ENCODE data around the gene ABCA3. TPM values are rescaled to one million over a fixed set of nuclear protein-coding genes. Genes with fewer than 3 reads are reported as not detected.
A peak's percentile ranks its signal among the peaks of the same experiment; 100 is the strongest.

The ABCA3 gene
- total RNA-seq, 6 donors from 2014 or later = 337 to 619 (median 455) TPM

- peak; percentile 99 for ATAC-seq (ENCODE audit: low FRiP score in 2 of 2)
- Histone ChIP-seq H3K27ac (peak within 1 kb of the TSS; percentile 83 to 91 (median 86)), H3K4me3 (peak within 1 kb of the TSS; percentile 67 to 86 (median 71)), H3K4me1 (peaks cover 16 to 22% (median 18%) of the 10 kb centered on the region in 4 donors), H3K27me3 (no peaks in the 10 kb centered on the region), H3K36me3 (peaks cover 26 to 43% (median 39%) of the 10 kb centered on the region in 4 donors), H3K9me3 (no peaks in the 10 kb centered on the region)
- TF ChIP-seq POLR2AphosphoS5 (IDR thresholded peaks at IDR 0.05) = peak; percentile 72 to 85
- TF ChIP-seq CTCF (IDR thresholded peaks at IDR 0.05) = peak; percentile 59 to 96 (median 89)
- TF ChIP-seq POLR2A (IDR thresholded peaks at IDR 0.05) = peak in 3 of 4 donors; percentile 63 to 87 (median 74)
- peak in 1 of 4 donors; percentile 51 for TF ChIP-seq EP300 (IDR thresholded peaks at IDR 0.05)
- DNase-seq = peak; percentile 97 to 98
- 6 to 17% methylated on average over 4 to 17 of the region's 88 CpGs for WGBS, 2 donors
Measured at GRCh38 chr16:2251296-2252111, 89.0 kb downstream of the ABCA3 start, which contains the start of gene ECI1. ECI1 (minus strand) TSS chr16:2251587; CDS start chr16:2251566, 21 bp downstream.

GRCh38 chr16:2250652-2251295 is 89.8 kb downstream of the ABCA3 start:
- Histone ChIP-seq H3K9me3 (no peaks in the 10 kb centered on the region), H3K4me3 (peak overlapping the region; percentile 67 to 86 (median 71)), H3K27ac (peak overlapping the region; percentile 83 to 91 (median 86)), H3K4me1 (peaks cover 16 to 22% (median 18%) of the 10 kb centered on the region in 4 donors), H3K27me3 (no peaks in the 10 kb centered on the region), H3K36me3 (peaks cover 19 to 43% (median 39%) of the 10 kb centered on the region in 4 donors)
- DNase-seq (peak in 1 of 2 donors; percentile 59), ATAC-seq (ENCODE audit: low FRiP score in 2 of 2) (no peak)
- no peak for TF ChIP-seq POLR2AphosphoS5 (IDR thresholded peaks at IDR 0.05)
- no peak for TF ChIP-seq CTCF (IDR thresholded peaks at IDR 0.05)
- no peak for TF ChIP-seq POLR2A (IDR thresholded peaks at IDR 0.05)
- no peak for TF ChIP-seq EP300 (IDR thresholded peaks at IDR 0.05)
- WGBS, 2 donors = 11 to 12% methylated on average over 26 to 34 of the region's 35 CpGs

GRCh38 chr16:2246301-2246885 is 94.1 kb downstream of the ABCA3 start:
- Histone ChIP-seq H3K27me3 (no peaks in the 10 kb centered on the region), H3K4me1 (peaks cover 8 to 16% (median 11%) of the 10 kb centered on the region in 4 donors), H3K9me3 (no peaks in the 10 kb centered on the region), H3K27ac (no peak overlapping the region), H3K36me3 (peaks cover 12 to 51% (median 43%) of the 10 kb centered on the region in 4 donors), H3K4me3 (no peak overlapping the region)
- WGBS, 2 donors = 95 to 99% methylated on average over 10 to 18 of the region's 18 CpGs
- no peak for TF ChIP-seq EP300 (IDR thresholded peaks at IDR 0.05)
- no peak for TF ChIP-seq POLR2AphosphoS5 (IDR thresholded peaks at IDR 0.05)
- TF ChIP-seq POLR2A (IDR thresholded peaks at IDR 0.05) = no peak
- no peak for TF ChIP-seq CTCF (IDR thresholded peaks at IDR 0.05)
- DNase-seq (no peak), ATAC-seq (ENCODE audit: low FRiP score in 2 of 2) (no peak)

GRCh38 chr16:2244926-2245795 is 95.4 kb downstream of the ABCA3 start:
- no peak for ATAC-seq (ENCODE audit: low FRiP score in 2 of 2)
- TF ChIP-seq CTCF (IDR thresholded peaks at IDR 0.05) (no peak), EP300 (IDR thresholded peaks at IDR 0.05) (no peak), POLR2AphosphoS5 (IDR thresholded peaks at IDR 0.05) (no peak), POLR2A (IDR thresholded peaks at IDR 0.05) (no peak)
- WGBS, 2 donors = 92% methylated on average over 24 to 30 of the region's 30 CpGs
- no peak for DNase-seq
- no peak overlapping the region for H3K4me3 ChIP-seq
- peaks cover 3 to 8% (median 3%) of the 10 kb centered on the region in 4 donors for H3K4me1 ChIP-seq
- no peaks in the 10 kb centered on the region for H3K9me3 ChIP-seq
- H3K27me3 ChIP-seq = no peaks in the 10 kb centered on the region
- peaks cover 12 to 56% (median 43%) of the 10 kb centered on the region in 4 donors for H3K36me3 ChIP-seq
- no peak overlapping the region for H3K27ac ChIP-seq

Measured in upper lobe of left lung (tissue), 6 donors.